A549 (cell line): ENCODE results near the gene SLC16A3. TPM values are rescaled to one million over a fixed set of nuclear protein-coding genes. Genes with fewer than 3 reads are reported as not detected.

Source experiments
- ATAC-seq, 2 experiments: fragments of 200-7000 bp in 1 of 2; fragments of >200 bp in 1 of 2; cut with Nextera tagmentation in 1 of 2; cut with Tn5 transposase in 1 of 2; 3 replicates each; pipeline versions ENCODE4 v1.8.0 to v1.9.1; 2018 to 2020; ENCODE audit warnings: mild to moderate bottlenecking in 1 of 2, moderate library complexity in 1 of 2
- CTCF ChIA-PET: fragments of 300-600 bp; sonication (Branson Sonifier 250); formaldehyde crosslinking; extraction: SDS; loops from one replicate; lab custom pipeline; 2021; ENCODE audit warnings: antibody characterized with exemption, inconsistent platforms; lab: Yijun Ruan, JAX
- POLR2A ChIA-PET: fragments of 350-600 bp; formaldehyde crosslinking; extraction: SDS; loops from one replicate; lab custom pipeline; 2021; ENCODE audit warnings: antibody characterized with exemption, inconsistent platforms; lab: Yijun Ruan, JAX
- DNase-seq, 2 experiments: peaks; one replicate each; pipeline versions ENCODE4 v3.0.0 to v3.0.0-alpha.2; 2011 to 2016; ENCODE audit warnings: low read depth in 1 of 2, low spot score in 1 of 2
- FAIRE-seq: peaks from 2 replicates; lab custom pipeline; 2011; peaks lifted over from hg19 to GRCh38; lab: Jason Lieb, UNC
- H3K27ac ChIP-seq, 2 experiments: fragments of >200 bp; sonication (Bioruptor Twin); formaldehyde crosslinking; 3 replicates each; pipeline ENCODE4 v1.5.1; 2016 to 2017
- H3K4me1 ChIP-seq: fragments of >200 bp; sonication (Bioruptor Twin); formaldehyde crosslinking; 3 replicates; pipeline ENCODE4 v1.6.1; 2016
- H3K4me2 ChIP-seq: fragments of >200 bp; sonication (Bioruptor Twin); formaldehyde crosslinking; 3 replicates; pipeline ENCODE4 v1.6.1; 2016
- H3K4me3 ChIP-seq: fragments of >200 bp; sonication (Bioruptor Twin); formaldehyde crosslinking; 3 replicates; pipeline ENCODE4 v1.5.1; 2016
- H3K9me3 ChIP-seq: fragments of >200 bp; sonication (Bioruptor Twin); formaldehyde crosslinking; 3 replicates; pipeline ENCODE4 v1.6.1; 2016
- BHLHE40 ChIP-seq: IDR thresholded peaks from 2 replicates; pipeline ENCODE4 v1.6.1; 2012; ENCODE audit warnings: low read depth, low read length, inconsistent platforms
- EHF ChIP-seq: fragments of 250-450 bp; sonication (Bioruptor Pico); IDR thresholded peaks from 2 replicates; pipeline ENCODE4 v1.5.0; 2020; ENCODE audit warnings: mild to moderate bottlenecking
- EHMT2 ChIP-seq: fragments of 200-600 bp; sonication (generic); IDR thresholded peaks from 2 replicates; pipeline ENCODE4 v1.6.1; 2016; ENCODE audit warnings: antibody characterized with exemption, low read depth, mild to moderate bottlenecking, moderate library complexity
- FOSB ChIP-seq: fragments of 250-450 bp; sonication (Bioruptor Pico); IDR thresholded peaks from 2 replicates; pipeline ENCODE4 v1.5.0; 2020; ENCODE audit warnings: mild to moderate bottlenecking, moderate library complexity
- HEYL ChIP-seq: fragments of 250-450 bp; sonication (Bioruptor Pico); IDR thresholded peaks from 2 replicates; pipeline ENCODE4 v1.8.0; 2021; ENCODE audit warnings: mild to moderate bottlenecking, moderate library complexity
- HOXA7 ChIP-seq: fragments of 250-450 bp; sonication (Bioruptor Pico); IDR thresholded peaks from 2 replicates; pipeline ENCODE4 v1.5.0; 2020; ENCODE audit warnings: mild to moderate bottlenecking, moderate library complexity
- HOXB5 ChIP-seq: fragments of 250-450 bp; sonication (Bioruptor Pico); IDR thresholded peaks from 2 replicates; pipeline ENCODE4 v1.5.0; 2020; ENCODE audit warnings: mild to moderate bottlenecking, moderate library complexity
- JUN ChIP-seq, 2 experiments: fragments of >200 bp; sonication (Bioruptor Twin); formaldehyde crosslinking; IDR thresholded peaks; 2 replicates in 1 of 2; 3 replicates in 1 of 2; pipeline ENCODE4 v1.6.1; 2016 to 2017
- KDM1A ChIP-seq: fragments of 200-600 bp; sonication (generic); IDR thresholded peaks from 2 replicates; pipeline ENCODE4 v1.6.1; 2016; ENCODE audit warnings: low read depth, mild to moderate bottlenecking
- MAZ ChIP-seq: fragments of 150-350 bp; IDR thresholded peaks from 2 replicates; pipeline ENCODE4 v1.6.1; 2014; ENCODE audit warnings: antibody characterized with exemption, low read depth, low read length, borderline replicate concordance
- NFE2L2 ChIP-seq: fragments of 150-350 bp; conservative IDR thresholded peaks from 2 replicates; pipeline ENCODE4 v1.6.1; 2014; ENCODE audit warnings: low read length
- PHF8 ChIP-seq: fragments of 200-600 bp; sonication (generic); IDR thresholded peaks from 2 replicates; pipeline ENCODE4 v1.6.1; 2016; ENCODE audit warnings: low read depth, mild to moderate bottlenecking, antibody characterized with exemption, moderate library complexity, borderline replicate concordance
- POLR2AphosphoS2 ChIP-seq: conservative IDR thresholded peaks from 2 replicates; pipeline ENCODE4 v1.6.1; 2012; ENCODE audit warnings: low read length, improper control_type of control experiment, inconsistent platforms
- RARB ChIP-seq: fragments of 250-450 bp; sonication (Bioruptor Pico); IDR thresholded peaks from 2 replicates; pipeline ENCODE4 v1.8.0; 2021; ENCODE audit warnings: mild to moderate bottlenecking, moderate library complexity
- RNF2 ChIP-seq: fragments of 200-600 bp; sonication (generic); IDR thresholded peaks from 2 replicates; pipeline ENCODE4 v1.6.1; 2016; ENCODE audit warnings: low read depth, mild to moderate bottlenecking, antibody characterized with exemption, moderate library complexity, borderline replicate concordance
- TFCP2L1 ChIP-seq: fragments of 250-450 bp; sonication (Bioruptor Pico); IDR thresholded peaks from 2 replicates; pipeline ENCODE4 v1.5.0; 2021; ENCODE audit warnings: mild to moderate bottlenecking
- ZSCAN20 ChIP-seq: fragments of 250-450 bp; sonication (Bioruptor Pico); IDR thresholded peaks from 2 replicates; pipeline ENCODE4 v1.8.0; 2022; ENCODE audit warnings: mild to moderate bottlenecking, moderate library complexity
- WGBS: methylation state at CpG from one replicate; pipeline ENCODE4 v1.1.6; 2017; ENCODE audit errors: missing lambda C conversion rate; 5-methylcytosine and 5-hydroxymethylcytosine counted together
- polyA plus RNA-seq, 4 experiments: library from polyadenylated mRNA; depleted of rRNA in 3 of 4; stranded (reverse); fragments of >200 nt; fragmentation: RNase III in 1 of 4; extraction: RNeasy Plus Mini Kit Qiagen cat#74134 plus additional on column Dnase treatment in 1 of 4; gene quantifications; 2 replicates in 3 of 4; 3 replicates in 1 of 4; pipeline ENCODE4 v1.2.3, GENCODE V29; 2011 to 2017
- TF ChIP-seq, protein P1 (sequence below): IDR thresholded peaks from 2 replicates; pipeline ENCODE4 v1.6.1; 2012
- TF ChIP-seq, protein P2 (sequence below): fragments of 450-650 bp; IDR thresholded peaks from 2 replicates; pipeline ENCODE4 v1.6.1; 2014; ENCODE audit warnings: antibody characterized with exemption
- TF ChIP-seq, protein P3 (sequence below): IDR thresholded peaks from 2 replicates; pipeline ENCODE4 v1.6.1; 2012; ENCODE audit warnings: low read depth, borderline replicate concordance
- TF ChIP-seq, protein P4 (sequence below): IDR thresholded peaks from 2 replicates; pipeline ENCODE4 v1.6.1; 2012
- TF ChIP-seq, protein P5 (sequence below): fragments of 250-450 bp; sonication (Bioruptor Pico); IDR thresholded peaks from 2 replicates; pipeline ENCODE4 v1.5.0; 2021; ENCODE audit warnings: mild to moderate bottlenecking, moderate library complexity, borderline replicate concordance
- TF ChIP-seq, protein P6 (sequence below): fragments of >200 bp; sonication (Bioruptor Twin); formaldehyde crosslinking; IDR thresholded peaks from 2 replicates; pipeline ENCODE4 v1.6.1; 2016

The SLC16A3 gene
- polyA plus RNA-seq, 2 of the 4 experiments (the other 2 are of a cell fraction), result 28.6 to 90.9 TPM

DNA sequence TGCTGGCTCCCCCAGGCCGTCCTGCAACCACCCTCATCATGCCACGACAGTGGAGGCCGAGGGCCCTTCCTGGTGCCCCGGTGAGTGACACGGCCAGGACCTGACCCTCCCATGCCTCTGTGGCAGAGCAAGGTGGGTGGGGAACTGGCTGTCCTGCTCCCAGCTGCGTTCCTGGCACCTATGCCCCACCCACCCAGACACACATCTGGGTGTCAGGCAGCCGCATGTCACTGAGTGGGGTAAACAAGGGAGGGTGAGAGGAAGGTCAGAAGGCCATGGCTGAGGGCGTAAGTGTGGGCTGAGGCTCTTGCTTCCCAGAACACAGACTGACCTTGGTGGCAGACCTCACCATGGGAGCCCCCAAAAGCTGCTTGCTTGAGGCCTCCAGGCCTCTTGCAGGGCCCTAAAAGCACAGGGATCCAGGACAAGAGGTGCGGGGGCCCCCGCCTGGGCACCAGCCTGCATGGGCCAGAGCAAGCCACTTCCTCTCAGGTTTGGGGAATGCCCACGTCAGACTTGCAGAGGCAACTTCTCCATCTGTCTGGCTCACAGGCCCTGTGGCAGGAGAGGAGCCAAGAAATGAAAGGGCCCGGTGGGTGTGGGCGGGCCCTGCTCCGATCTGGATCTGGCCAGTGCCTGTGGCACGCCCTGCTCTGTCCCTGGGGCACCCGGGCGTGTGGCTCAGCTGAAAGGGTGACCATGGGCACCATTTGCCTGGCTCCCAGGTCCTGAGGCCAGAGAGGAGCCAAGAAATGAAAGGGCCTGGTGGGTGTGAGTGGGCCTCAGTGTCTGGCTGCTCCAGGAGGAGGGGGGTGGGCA, 12.3 kb upstream of the SLC16A3 start:
- FAIRE-seq, result no peak
- peaks cover 62% of the 10 kb centered on the region for H3K4me1 ChIP-seq
- ATAC-seq, result peak; percentile 17 to 54; a peak in 5 of 6 replicates
- 31% methylated on average over 11 of the region's 17 CpGs for WGBS
- no peak overlapping the region for H3K4me3 ChIP-seq
- TF ChIP-seq JUN (IDR thresholded peaks at IDR 0.05), result 0 out of 5 replicates have a peak, but pooled peaks of 1 of the 2 experiments have one; percentile 35
- TF ChIP-seq HOXB5 (CRISPR knock-in tag), result peak; percentile 56; the same call in 1 of the 2 replicates
- no peak for TF ChIP-seq ZSCAN20 (CRISPR knock-in tag)
- TF ChIP-seq, protein P1, sequence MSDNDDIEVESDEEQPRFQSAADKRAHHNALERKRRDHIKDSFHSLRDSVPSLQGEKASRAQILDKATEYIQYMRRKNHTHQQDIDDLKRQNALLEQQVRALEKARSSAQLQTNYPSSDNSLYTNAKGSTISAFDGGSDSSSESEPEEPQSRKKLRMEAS, result 0 out of 2 replicates have a peak, but pooled peaks have one; percentile 41
- TF ChIP-seq, protein P2, sequence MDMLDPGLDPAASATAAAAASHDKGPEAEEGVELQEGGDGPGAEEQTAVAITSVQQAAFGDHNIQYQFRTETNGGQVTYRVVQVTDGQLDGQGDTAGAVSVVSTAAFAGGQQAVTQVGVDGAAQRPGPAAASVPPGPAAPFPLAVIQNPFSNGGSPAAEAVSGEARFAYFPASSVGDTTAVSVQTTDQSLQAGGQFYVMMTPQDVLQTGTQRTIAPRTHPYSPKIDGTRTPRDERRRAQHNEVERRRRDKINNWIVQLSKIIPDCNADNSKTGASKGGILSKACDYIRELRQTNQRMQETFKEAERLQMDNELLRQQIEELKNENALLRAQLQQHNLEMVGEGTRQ, result no peak
- TF ChIP-seq, all 56 proteins: peak for 3
- peak in 1 of 2 experiments; percentile 78 for DNase-seq
- ChIA-PET CTCF (interaction anchor here (1.1 to 4.8 kb wide), 5 partner anchors 10 to 19 kb away, joined by 3 to 38 read pairs (median 4); partner anchors contain the start of gene SLC16A3), POLR2A (interaction anchor here (1.4 kb wide), 1 partner anchor 11 kb away, joined by 5 read pairs; no protein-coding TSS in a partner anchor)
- Histone ChIP-seq H3K9me3 (no peaks in the 10 kb centered on the region), H3K4me2 (peak overlapping the region; percentile 63), H3K27ac (peak overlapping the region; percentile 96)

DNA sequence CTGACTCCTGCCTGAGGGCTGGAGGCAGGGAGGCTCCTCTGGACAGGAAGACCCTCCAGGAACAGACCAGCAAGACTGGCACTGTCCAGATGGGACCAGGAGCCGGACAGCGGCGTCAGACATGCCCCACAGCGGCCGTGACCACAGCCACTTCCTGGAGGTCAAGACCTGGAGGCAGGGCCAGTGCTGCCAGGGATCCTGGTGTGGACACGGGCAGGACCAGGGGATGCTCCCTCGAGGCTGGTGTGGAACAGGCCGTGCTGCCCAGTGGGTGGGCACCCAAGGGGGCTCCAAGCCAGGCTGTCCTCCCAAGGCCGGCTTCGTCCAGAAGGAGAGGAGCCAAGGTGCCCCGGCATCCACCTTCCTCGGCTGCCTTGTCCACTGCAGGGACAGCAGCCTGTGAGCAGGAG, 11.7 kb upstream of the SLC16A3 start:
- FAIRE-seq (no peak), DNase-seq (no peak), ATAC-seq (peak in 1 of 2 experiments; percentile 1; a peak in 2 of 6 replicates)
- 68% methylated on average over 8 of the region's 12 CpGs for WGBS
- no peak overlapping the region for H3K4me3 ChIP-seq
- H3K4me2 ChIP-seq, result peak overlapping the region; percentile 63
- ChIA-PET CTCF (interaction anchor here (1.5 to 4.8 kb wide), 3 partner anchors 9 to 19 kb away, joined by 3 to 38 read pairs (median 25); no protein-coding TSS in a partner anchor), POLR2A (no interaction called here)
- H3K9me3 ChIP-seq, result no peaks in the 10 kb centered on the region
- H3K27ac ChIP-seq, result peak overlapping the region; percentile 96
- TF ChIP-seq BHLHE40 (no peak), JUN (IDR thresholded peaks at IDR 0.05) (no peak), TFCP2L1 (CRISPR knock-in tag) (0 out of 2 replicates have a peak, but pooled peaks have one; percentile 16), HEYL (no peak), EHF (no peak)
- TF ChIP-seq, protein P3, sequence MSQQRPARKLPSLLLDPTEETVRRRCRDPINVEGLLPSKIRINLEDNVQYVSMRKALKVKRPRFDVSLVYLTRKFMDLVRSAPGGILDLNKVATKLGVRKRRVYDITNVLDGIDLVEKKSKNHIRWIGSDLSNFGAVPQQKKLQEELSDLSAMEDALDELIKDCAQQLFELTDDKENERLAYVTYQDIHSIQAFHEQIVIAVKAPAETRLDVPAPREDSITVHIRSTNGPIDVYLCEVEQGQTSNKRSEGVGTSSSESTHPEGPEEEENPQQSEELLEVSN, result peak; percentile 30; the same call in 1 of the 2 replicates
- TF ChIP-seq, protein P4, sequence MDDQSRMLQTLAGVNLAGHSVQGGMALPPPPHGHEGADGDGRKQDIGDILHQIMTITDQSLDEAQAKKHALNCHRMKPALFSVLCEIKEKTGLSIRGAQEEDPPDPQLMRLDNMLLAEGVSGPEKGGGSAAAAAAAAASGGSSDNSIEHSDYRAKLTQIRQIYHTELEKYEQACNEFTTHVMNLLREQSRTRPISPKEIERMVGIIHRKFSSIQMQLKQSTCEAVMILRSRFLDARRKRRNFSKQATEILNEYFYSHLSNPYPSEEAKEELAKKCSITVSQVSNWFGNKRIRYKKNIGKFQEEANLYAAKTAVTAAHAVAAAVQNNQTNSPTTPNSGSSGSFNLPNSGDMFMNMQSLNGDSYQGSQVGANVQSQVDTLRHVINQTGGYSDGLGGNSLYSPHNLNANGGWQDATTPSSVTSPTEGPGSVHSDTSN, result no peak
- peaks cover 57% of the 10 kb centered on the region for H3K4me1 ChIP-seq

DNA sequence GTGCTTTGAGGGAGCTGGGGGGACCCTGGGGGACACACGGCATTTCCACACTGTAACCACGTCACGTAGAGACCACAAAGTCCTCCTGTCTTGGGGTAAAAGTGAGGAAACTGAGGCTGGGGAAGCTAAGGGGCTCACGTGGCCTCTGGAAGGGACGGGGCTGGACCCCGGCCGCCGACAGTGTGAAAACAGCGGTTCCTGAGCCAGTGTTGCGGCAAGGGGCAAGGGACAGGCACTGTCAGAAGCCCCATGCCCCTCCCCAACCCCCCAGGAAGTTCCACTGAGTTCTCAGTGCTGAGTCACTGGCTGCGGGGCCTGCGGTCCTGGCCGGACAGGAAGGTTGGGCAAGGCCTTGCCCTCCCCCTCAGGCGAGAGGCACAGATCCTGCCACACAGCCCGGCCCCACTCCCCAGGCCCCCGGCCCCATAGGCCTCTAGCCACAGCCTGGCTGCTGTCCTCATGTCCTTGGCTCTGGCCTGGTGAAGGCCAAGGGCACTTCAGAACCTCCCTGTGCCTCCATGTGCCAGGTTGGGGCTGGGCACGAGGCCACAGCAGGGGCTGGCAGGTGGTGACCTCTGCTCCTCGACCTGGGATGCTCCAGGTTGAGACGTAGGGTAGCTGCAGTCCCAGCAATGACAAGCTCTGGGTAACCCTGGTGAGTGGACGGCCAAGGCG, 11.2 kb upstream of the SLC16A3 start:
- Histone ChIP-seq H3K4me2 (peak overlapping the region; percentile 63), H3K27ac (peak overlapping the region; percentile 96), H3K9me3 (no peaks in the 10 kb centered on the region), H3K4me1 (peaks cover 57% of the 10 kb centered on the region), H3K4me3 (no peak overlapping the region)
- POLR2A ChIA-PET, result no interaction called here
- CTCF ChIA-PET, result interaction anchor here (1.2 to 4.4 kb wide), 5 partner anchors 12 to 26 kb away, joined by 4 to 28 read pairs (median 12); partner anchors contain the start of gene SLC16A3
- FAIRE-seq (no peak), ATAC-seq (peak in 1 of 2 experiments; percentile 31; a peak in 3 of 6 replicates), DNase-seq (peak in 1 of 2 experiments; percentile 83)
- 52% methylated on average over 14 of the region's 21 CpGs for WGBS
- TF ChIP-seq JUN (IDR thresholded peaks at IDR 0.05) (peak in 1 of 2 experiments; percentile 70; a peak in 4 of 5 replicates), POLR2AphosphoS2 (no peak), RARB (CRISPR knock-in tag) (no peak), NFE2L2 (peak; percentile 41; the same call in 1 of the 2 replicates), KDM1A (no peak), MAZ (no peak), FOSB (CRISPR knock-in tag) (no peak), EHMT2 (no peak), PHF8 (no peak), HOXA7 (CRISPR knock-in tag) (no peak), RNF2 (no peak)
- TF ChIP-seq, protein P1, result peak; percentile 93
- TF ChIP-seq, protein P2, result no peak
- TF ChIP-seq, protein P5, sequence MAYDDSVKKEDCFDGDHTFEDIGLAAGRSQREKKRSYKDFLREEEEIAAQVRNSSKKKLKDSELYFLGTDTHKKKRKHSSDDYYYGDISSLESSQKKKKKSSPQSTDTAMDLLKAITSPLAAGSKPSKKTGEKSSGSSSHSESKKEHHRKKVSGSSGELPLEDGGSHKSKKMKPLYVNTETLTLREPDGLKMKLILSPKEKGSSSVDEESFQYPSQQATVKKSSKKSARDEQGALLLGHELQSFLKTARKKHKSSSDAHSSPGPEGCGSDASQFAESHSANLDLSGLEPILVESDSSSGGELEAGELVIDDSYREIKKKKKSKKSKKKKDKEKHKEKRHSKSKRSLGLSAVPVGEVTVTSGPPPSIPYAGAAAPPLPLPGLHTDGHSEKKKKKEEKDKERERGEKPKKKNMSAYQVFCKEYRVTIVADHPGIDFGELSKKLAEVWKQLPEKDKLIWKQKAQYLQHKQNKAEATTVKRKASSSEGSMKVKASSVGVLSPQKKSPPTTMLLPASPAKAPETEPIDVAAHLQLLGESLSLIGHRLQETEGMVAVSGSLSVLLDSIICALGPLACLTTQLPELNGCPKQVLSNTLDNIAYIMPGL (CRISPR knock-in tag), result no peak
- TF ChIP-seq, protein P6, sequence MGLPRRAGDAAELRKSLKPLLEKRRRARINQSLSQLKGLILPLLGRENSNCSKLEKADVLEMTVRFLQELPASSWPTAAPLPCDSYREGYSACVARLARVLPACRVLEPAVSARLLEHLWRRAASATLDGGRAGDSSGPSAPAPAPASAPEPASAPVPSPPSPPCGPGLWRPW, result 0 out of 2 replicates have a peak, but pooled peaks have one; percentile 10
